Gastroesophageal sphincter (tissue), 4 donors: ENCODE data around the gene CD226. TPM values are rescaled to one million over a fixed set of nuclear protein-coding genes. Genes with fewer than 3 reads are reported as not detected.
"Not testable (repeated sequence)": the region's sequence is repeated elsewhere in the genome, so short reads cannot be mapped to it uniquely, and the experiment has no call there.

Experiments used
- ATAC-seq: fragments of 150-250 bp; one replicate; pipeline ENCODE4 v1.9.1; 2016; ENCODE audit warnings: mild to moderate bottlenecking, moderate library complexity
- H3K27ac ChIP-seq, 4 donors: fragments of 200-600 bp; sonication (generic) in 3 of 4; 1 replicate in 3 of 4; 2 replicates in 1 of 4; pipeline ENCODE4 v1.5.1; 2016 to 2019
- H3K27me3 ChIP-seq: fragments of 200-600 bp; sonication (generic); one replicate; pipeline ENCODE4 v1.5.1; 2019
- H3K36me3 ChIP-seq, 2 donors: fragments of 200-600 bp; sonication (generic); one replicate each; pipeline ENCODE4 v1.5.1; 2019; ENCODE audit warnings: control low read depth in 1 of 2
- H3K4me1 ChIP-seq, 3 donors: fragments of 200-600 bp; sonication (generic); 1 replicate in 2 of 3; 2 replicates in 1 of 3; pipeline ENCODE4 v1.5.1; 2016 to 2019; ENCODE audit warnings: control low read depth in 2 of 3
- H3K4me3 ChIP-seq, 2 donors: fragments of 200-600 bp; sonication (generic); one replicate each; pipeline ENCODE4 v1.5.1; 2019; ENCODE audit warnings: mild to moderate bottlenecking in 1 of 2, moderate library complexity in 1 of 2
- H3K9me3 ChIP-seq, 3 donors: fragments of 200-600 bp; sonication (generic); one replicate each; pipeline ENCODE4 v1.5.1; 2017 to 2019; ENCODE audit warnings: control low read depth in 2 of 3
- CTCF ChIP-seq, 4 experiments: fragments of 200-600 bp in 2 of 4; fragments of 450-650 bp in 2 of 4; sonication (generic) in 1 of 4; IDR thresholded peaks; one replicate each; pipeline ENCODE4 v1.5.1; 2017 to 2019; ENCODE audit warnings: antibody characterized with exemption in 4 of 4, mild to moderate bottlenecking in 2 of 4, moderate library complexity in 2 of 4
- EP300 ChIP-seq: sonication (generic); formaldehyde crosslinking; IDR thresholded peaks from one replicate; pipeline ENCODE4 v1.6.1; 2017; ENCODE audit warnings: antibody characterized with exemption, mild to moderate bottlenecking
- POLR2A ChIP-seq, 2 donors: fragments of 450-650 bp; IDR thresholded peaks; one replicate each; pipeline ENCODE4 v1.6.1; 2017; ENCODE audit warnings: antibody characterized with exemption in 2 of 2, mild to moderate bottlenecking in 2 of 2, moderate library complexity in 1 of 2
- POLR2AphosphoS5 ChIP-seq: sonication (generic); formaldehyde crosslinking; IDR thresholded peaks from one replicate; pipeline ENCODE4 v1.6.1; 2017; ENCODE audit warnings: antibody characterized with exemption
- WGBS, 2 donors: methylation state at CpG; one replicate each; pipeline ENCODE4 v1.1.5; 2018; ENCODE audit warnings: low coverage in 1 of 2; 5-methylcytosine and 5-hydroxymethylcytosine counted together
- total RNA-seq, 4 donors: library from RNA; depleted of rRNA; stranded (reverse); fragments of >200 nt; gene quantifications; one replicate each; pipeline ENCODE4 v1.1.0, GENCODE V29; 2016

Gene CD226
- total RNA-seq, 4 donors from 2014 or later = 0.66 to 2.8 (median 0.87) TPM

- Histone ChIP-seq H3K4me1 (no peaks in the 10 kb centered on the region), H3K36me3 (no peaks in the 10 kb centered on the region), H3K9me3 (no peaks in the 10 kb centered on the region), H3K4me3 (no peak overlapping the region), H3K27me3 (no peaks in the 10 kb centered on the region), H3K27ac (no peak overlapping the region)
- TF ChIP-seq CTCF (IDR thresholded peaks at IDR 0.05) (no peak), POLR2AphosphoS5 (no peak), POLR2A (IDR thresholded peaks at IDR 0.05) (no peak), EP300 (no peak)
- WGBS, 2 donors = 93 to 95% methylated on average over 4 to 11 of the region's 11 CpGs
- ATAC-seq = no peak
These were observed 107.7 kb downstream of the CD226 start for GRCh38 chr18:69840001-69840400.

- Histone ChIP-seq H3K4me3 (no peak overlapping the region), H3K36me3 (no peaks in the 10 kb centered on the region), H3K4me1 (no peaks in the 10 kb centered on the region), H3K27ac (no peak overlapping the region), H3K9me3 (no peaks in the 10 kb centered on the region), H3K27me3 (no peaks in the 10 kb centered on the region)
- 80 to 93% methylated on average over 1 to 6 of the region's 11 CpGs for WGBS, 2 donors
- TF ChIP-seq CTCF (IDR thresholded peaks at IDR 0.05) (no peak), POLR2AphosphoS5 (no peak), POLR2A (IDR thresholded peaks at IDR 0.05) (no peak), EP300 (no peak)
- ATAC-seq = no peak
These were observed 108.2 kb downstream of the CD226 start for GRCh38 chr18:69839497-69839896.

GRCh38 chr18:69838620-69839411 is 108.9 kb downstream of the CD226 start:
- Histone ChIP-seq H3K4me3 (no peak overlapping the region), H3K9me3 (no peaks in the 10 kb centered on the region), H3K4me1 (no peaks in the 10 kb centered on the region), H3K27me3 (no peaks in the 10 kb centered on the region), H3K27ac (no peak overlapping the region), H3K36me3 (no peaks in the 10 kb centered on the region)
- ATAC-seq = no peak
- 98 to 100% methylated on average over 3 of the region's 3 CpGs for WGBS, 2 donors
- TF ChIP-seq POLR2A (IDR thresholded peaks at IDR 0.05) (no peak), EP300 (no peak), POLR2AphosphoS5 (no peak), CTCF (IDR thresholded peaks at IDR 0.05) (no peak)

- TF ChIP-seq POLR2A (IDR thresholded peaks at IDR 0.05) = no peak
- TF ChIP-seq POLR2AphosphoS5 = no peak
- no peak for TF ChIP-seq EP300
- TF ChIP-seq CTCF (IDR thresholded peaks at IDR 0.05) = no peak
- Histone ChIP-seq H3K9me3 (no peaks in the 10 kb centered on the region), H3K4me3 (no peak overlapping the region), H3K4me1 (no peaks in the 10 kb centered on the region), H3K36me3 (no peaks in the 10 kb centered on the region), H3K27ac (no peak overlapping the region), H3K27me3 (no peaks in the 10 kb centered on the region)
- 100% methylated on average over 1 of the region's 1 CpG for WGBS, 2 donors
- ATAC-seq = no peak
These were observed 109.7 kb downstream of the CD226 start for GRCh38 chr18:69838003-69838402.

- 94 to 96% methylated on average over 5 to 12 of the region's 12 CpGs for WGBS, 2 donors
These were observed 112.7 kb downstream of the CD226 start for GRCh38 chr18:69834980-69835379.

More at GRCh38 chr18:69834980-69835379, 112.7 kb downstream of the CD226 start:
- not testable (repeated sequence) for H3K4me1 ChIP-seq, H3K4me3 ChIP-seq, H3K36me3 ChIP-seq, ATAC-seq, H3K27ac ChIP-seq, H3K27me3 ChIP-seq, H3K9me3 ChIP-seq
